Stimulated activated CD4-positive, alpha-beta T cell treated with anti-CD3 and anti-CD28 coated beads, Interleukin-1b, Interleukin-23, amount 100 ng/mL, for 4 hours (primary cell): ENCODE data around the gene SNU13.
A peak's percentile ranks its signal among the peaks of the same experiment; 100 is the strongest.
"Not testable (repeated sequence)": the region's sequence is repeated elsewhere in the genome, so short reads cannot be mapped to it uniquely, and the experiment has no call there.

Experiments
- DNase-seq, 2 donors: peaks; one replicate each; pipeline ENCODE4 v3.0.0-alpha.2; 2020; ENCODE audit warnings: low read depth in 2 of 2

The SNU13 gene

GRCh38 chr22:41688365-41689211 is at the start of gene SNU13:
Gene SNU13, minus strand, starts transcription at chr22:41688867. Its CDS starts 71 bp downstream, at chr22:41688796.
- DNase-seq: peak; percentile 83 to 86

- DNase-seq: not testable (repeated sequence)
Observed at GRCh38 chr22:41733241-41733640, 44.6 kb upstream of the SNU13 start.

GRCh38 chr22:41732096-41732772 is 43.6 kb upstream of the SNU13 start:
- DNase-seq: no peak

GRCh38 chr22:41731609-41732008 is 42.9 kb upstream of the SNU13 start:
- DNase-seq: no peak

- DNase-seq: no peak
Observed at GRCh38 chr22:41725510-41726110, 36.9 kb upstream of the SNU13 start.

- DNase-seq: no peak
Observed at GRCh38 chr22:41722496-41722895, 33.8 kb upstream of the SNU13 start.

GRCh38 chr22:41713004-41713403 is 24.3 kb upstream of the SNU13 start:
- DNase-seq: no peak

GRCh38 chr22:41709341-41709740 is 20.7 kb upstream of the SNU13 start:
- DNase-seq: no peak

GRCh38 chr22:41702763-41703162 is 14.1 kb upstream of the SNU13 start:
- no peak for DNase-seq

- DNase-seq: no peak
Observed at GRCh38 chr22:41700108-41700364, 11.4 kb upstream of the SNU13 start.

- peak; percentile 89 to 90 for DNase-seq
Observed at GRCh38 chr22:41699264-41700107, 10.8 kb upstream of the SNU13 start, which contains the start of gene MEI1. Gene MEI1, plus strand, starts transcription at chr22:41699503. Its CDS starts 36 bp downstream, at chr22:41699539.

GRCh38 chr22:41697126-41697775 is 8.6 kb upstream of the SNU13 start:
- peak; percentile 96 to 98 for DNase-seq

GRCh38 chr22:41696703-41697102 is 8.0 kb upstream of the SNU13 start:
- DNase-seq: no peak

GRCh38 chr22:41695211-41695610 is 6.5 kb upstream of the SNU13 start:
- DNase-seq: no peak

- no peak for DNase-seq
Observed at GRCh38 chr22:41690476-41690875, 1.8 kb upstream of the SNU13 start.

- DNase-seq: no peak
Observed at GRCh38 chr22:41687901-41688364, 734 bp downstream of the SNU13 start.

- not testable (repeated sequence) for DNase-seq
Observed at GRCh38 chr22:41686890-41687289, 1.8 kb downstream of the SNU13 start.

- DNase-seq: no peak
Observed at GRCh38 chr22:41684194-41684593, 4.5 kb downstream of the SNU13 start.

GRCh38 chr22:41683616-41684015 is 5.1 kb downstream of the SNU13 start:
- DNase-seq: no peak

GRCh38 chr22:41683052-41683451 is 5.6 kb downstream of the SNU13 start:
- no peak for DNase-seq
